ENCODE results near the gene CDKL4. TPM values are rescaled to one million over a fixed set of nuclear protein-coding genes. Genes with fewer than 3 reads are reported as not detected.
"Not testable (repeated sequence)": the region's sequence is repeated elsewhere in the genome, so short reads cannot be mapped to it uniquely, and the experiment has no call there.

CDKL4 gene
- total and polyA plus RNA-seq, 7 donors = 0.54 to 3.3 (median 1.3) TPM; not detected in 3

GRCh38 chr2:39156846-39157245 is 86.9 kb downstream of the CDKL4 start:
- 93 to 94% methylated on average over 6 of the region's 6 CpGs for WGBS, 2 donors
- intact Hi-C loops (cut with DNase I) = no loop called here
- no peak overlapping the region for H3K27ac ChIP-seq

GRCh38 chr2:39156107-39156506 is 87.7 kb downstream of the CDKL4 start:
- intact Hi-C loops (cut with DNase I) = no loop called here
- Histone ChIP-seq H3K27ac (no peak overlapping the region), H3K4me3 (no peak overlapping the region), H3K36me3 (no peaks in the 10 kb centered on the region), H3K9me3 (no peaks in the 10 kb centered on the region), H3K27me3 (no peaks in the 10 kb centered on the region), H3K4me1 (peaks cover 0 to 10% (median 7%) of the 10 kb centered on the region in 4 donors)
- no peak for DNase-seq
- TF ChIP-seq EP300 (IDR thresholded peaks at IDR 0.05) (no peak), CTCF (IDR thresholded peaks at IDR 0.05) (no peak)

More at GRCh38 chr2:39156846-39157245, 86.9 kb downstream of the CDKL4 start:
- Histone ChIP-seq H3K9me3 (no peaks in the 10 kb centered on the region), H3K4me1 (peaks cover 0 to 13% (median 10%) of the 10 kb centered on the region in 4 donors), H3K36me3 (no peaks in the 10 kb centered on the region), H3K27me3 (no peaks in the 10 kb centered on the region), H3K4me3 (no peak overlapping the region)
- no peak for DNase-seq
- TF ChIP-seq CTCF (IDR thresholded peaks at IDR 0.05) = no peak
- TF ChIP-seq EP300 (IDR thresholded peaks at IDR 0.05) = no peak
- no peak for TF ChIP-seq POLR2AphosphoS5 (IDR thresholded peaks at IDR 0.05)
- TF ChIP-seq POLR2A (IDR thresholded peaks at IDR 0.05) = no peak

- intact Hi-C loops (cut with DNase I); H3K4me3 ChIP-seq; DNase-seq; H3K27me3 ChIP-seq; H3K27ac ChIP-seq; H3K36me3 ChIP-seq; H3K4me1 ChIP-seq; H3K9me3 ChIP-seq: not testable (repeated sequence)
- WGBS, 2 donors = 90 to 96% methylated on average over 4 of the region's 4 CpGs
These were observed 88.2 kb downstream of the CDKL4 start for GRCh38 chr2:39155573-39155972.

DNA sequence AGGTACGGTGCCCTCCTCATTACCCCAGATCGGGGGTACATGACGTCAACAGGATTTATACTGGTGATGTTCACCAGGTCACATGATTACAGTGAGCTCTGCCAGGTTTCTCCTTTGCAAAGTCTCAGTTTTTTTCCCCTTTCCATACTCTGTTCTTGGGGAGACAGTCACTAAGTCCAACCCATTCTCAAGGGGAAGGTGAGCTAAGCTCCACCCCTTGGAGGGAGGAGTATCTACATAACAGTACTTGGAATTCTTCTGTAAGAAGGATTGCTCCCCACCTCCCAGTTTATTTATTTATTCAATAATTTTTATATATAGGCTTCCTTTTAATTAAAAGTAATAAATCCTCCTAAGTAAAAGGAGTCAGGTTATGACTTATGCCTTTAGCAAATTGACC is 88.8 kb downstream of the CDKL4 start:
- H3K4me1 ChIP-seq = no peaks in the 10 kb centered on the region
- H3K27ac ChIP-seq = no peak overlapping the region
- H3K9me3 ChIP-seq = no peaks in the 10 kb centered on the region
- intact Hi-C loops (cut with DNase I) = no loop called here
- DNase-seq = no peak
- WGBS, 2 donors = 76 to 87% methylated on average over 3 of the region's 3 CpGs
- H3K27me3 ChIP-seq = no peaks in the 10 kb centered on the region
- no peak for TF ChIP-seq POLR2A (IDR thresholded peaks at IDR 0.05)
- no peaks in the 10 kb centered on the region for H3K36me3 ChIP-seq
- no peak overlapping the region for H3K4me3 ChIP-seq

- Histone ChIP-seq H3K4me1 (no peaks in the 10 kb centered on the region), H3K4me3 (no peak overlapping the region), H3K36me3 (no peaks in the 10 kb centered on the region), H3K9me3 (no peaks in the 10 kb centered on the region), H3K27me3 (no peaks in the 10 kb centered on the region), H3K27ac (no peak overlapping the region)
- intact Hi-C loops (cut with DNase I) = no loop called here
- no peak for DNase-seq
- WGBS, 2 donors = 94 to 98% methylated on average over 1 of the region's 1 CpG
- TF ChIP-seq POLR2A (IDR thresholded peaks at IDR 0.05) (no peak), POLR2AphosphoS5 (IDR thresholded peaks at IDR 0.05) (no peak), CTCF (IDR thresholded peaks at IDR 0.05) (no peak), EP300 (IDR thresholded peaks at IDR 0.05) (no peak)
These were observed 90.5 kb downstream of the CDKL4 start for GRCh38 chr2:39153312-39153711.

DNA sequence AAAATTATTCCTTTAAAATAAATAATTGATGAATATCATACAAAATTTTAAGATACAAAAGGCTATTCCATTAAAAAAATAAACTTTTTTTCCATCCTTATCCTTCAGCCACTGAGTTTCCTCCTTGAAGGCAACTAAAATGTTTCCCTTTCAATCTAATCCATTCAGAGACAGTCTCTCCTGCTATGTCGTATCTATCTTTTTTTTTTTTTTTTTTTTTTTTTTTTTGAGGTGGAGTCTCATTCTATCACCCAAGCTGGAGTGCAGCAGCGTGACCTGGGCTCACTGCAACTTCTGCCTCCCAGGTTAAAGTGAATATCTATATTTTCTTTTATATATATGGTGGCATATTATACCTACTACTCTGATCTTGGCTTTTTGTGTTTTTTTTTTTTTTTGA is 91.3 kb downstream of the CDKL4 start:
- WGBS, 2 donors = 84 to 87% methylated on average over 2 of the region's 2 CpGs
- Histone ChIP-seq H3K27me3 (no peaks in the 10 kb centered on the region), H3K27ac (no peak overlapping the region), H3K4me1 (no peaks in the 10 kb centered on the region), H3K36me3 (no peaks in the 10 kb centered on the region), H3K4me3 (no peak overlapping the region), H3K9me3 (no peaks in the 10 kb centered on the region)
- intact Hi-C loops (cut with DNase I) = no loop called here
- no peak for DNase-seq
- TF ChIP-seq EP300 (IDR thresholded peaks at IDR 0.05) (no peak), CTCF (IDR thresholded peaks at IDR 0.05) (no peak), POLR2A (IDR thresholded peaks at IDR 0.05) (no peak), POLR2AphosphoS5 (IDR thresholded peaks at IDR 0.05) (no peak)

All from sigmoid colon (tissue), 7 donors.